ENCODE data around the gene MPPE1. TPM values are rescaled to one million over a fixed set of nuclear protein-coding genes. Genes with fewer than 3 reads are reported as not detected.

MPPE1 gene
- total RNA-seq, 4 donors from 2014 or later, result 11.0 to 49.2 (median 28.8) TPM

GRCh38 chr18:11844436-11844835 is 63.7 kb downstream of the MPPE1 start:
- no peak for DNase-seq (ENCODE audit: low spot score)
- ATAC-seq (ENCODE audit: low FRiP score), result no peak
- no peak for TF ChIP-seq CTCF (IDR thresholded peaks at IDR 0.05)

GRCh38 chr18:11842562-11842961 is 65.6 kb downstream of the MPPE1 start:
- TF ChIP-seq CTCF (IDR thresholded peaks at IDR 0.05), result no peak
- no peak for ATAC-seq (ENCODE audit: low FRiP score)
- DNase-seq (ENCODE audit: low spot score), result no peak

GRCh38 chr18:11840493-11840892 is 67.6 kb downstream of the MPPE1 start:
- ATAC-seq (ENCODE audit: low FRiP score) (no peak), DNase-seq (ENCODE audit: low spot score) (no peak)
- no peak for TF ChIP-seq CTCF (IDR thresholded peaks at IDR 0.05)

- DNase-seq (ENCODE audit: low spot score), result no peak
Measured at GRCh38 chr18:11839556-11839955, 68.6 kb downstream of the MPPE1 start.

GRCh38 chr18:11834772-11835171 is 73.3 kb downstream of the MPPE1 start:
- ATAC-seq (ENCODE audit: low FRiP score) (no peak), DNase-seq (ENCODE audit: low spot score) (no peak)
- TF ChIP-seq CTCF (IDR thresholded peaks at IDR 0.05), result no peak

More at GRCh38 chr18:11839556-11839955, 68.6 kb downstream of the MPPE1 start:
- no peak for TF ChIP-seq CTCF (IDR thresholded peaks at IDR 0.05)
- ATAC-seq (ENCODE audit: low FRiP score), result no peak

Other genes with a start within 250 kb of the MPPE1 start
- gene GNAL, start 219.1 kb downstream of the MPPE1 start, total RNA-seq, result 10 to 100 TPM in 1 of 4 donors, 1 to 10 TPM in 3; 1.9 to 12.8 (median 7.0) TPM
- gene CHMP1B, start 56.9 kb downstream of the MPPE1 start, total RNA-seq, result 10 to 100 TPM; 32.5 to 80.5 (median 44.5) TPM
- gene IMPA2, start 73.2 kb upstream of the MPPE1 start, total RNA-seq, result 10 to 100 TPM; 18.7 to 31.6 (median 27.7) TPM
- gene ANKRD62, start 185.5 kb upstream of the MPPE1 start, total RNA-seq, result not detected